H9 (cell line): ENCODE data around the gene JTB. TPM values are rescaled to one million over a fixed set of nuclear protein-coding genes. Genes with fewer than 3 reads are reported as not detected.

Source experiments
- DNase-seq: peaks from one replicate; pipeline ENCODE4 v3.0.0-alpha.2; 2017
- H2AFZ ChIP-seq: one replicate; pipeline ENCODE4 v1.6.1; 2013; ENCODE audit warnings: mild to moderate bottlenecking, low read length, control low read depth, moderate library complexity
- H2AK5ac ChIP-seq: 2 replicates; pipeline ENCODE4 v1.6.1; 2013; ENCODE audit warnings: low read length, control low read depth, mixed read lengths; ENCODE audit not compliant: insufficient read length
- H2BK120ac ChIP-seq: one replicate; pipeline ENCODE4 v1.6.1; 2013; ENCODE audit warnings: low read depth, mild to moderate bottlenecking, low read length, control low read depth, inconsistent platforms; ENCODE audit not compliant: poor library complexity, severe bottlenecking
- H2BK12ac ChIP-seq: 2 replicates; pipeline ENCODE4 v1.6.1; 2013; ENCODE audit warnings: low read length, control low read depth, mixed read lengths, low read depth; ENCODE audit not compliant: insufficient read length
- H2BK15ac ChIP-seq: 2 replicates; pipeline ENCODE4 v1.6.1; 2013; ENCODE audit warnings: low read depth, low read length, control low read depth
- H2BK20ac ChIP-seq: one replicate; pipeline ENCODE4 v1.6.1; 2013; ENCODE audit warnings: low read depth, mild to moderate bottlenecking, low read length, control low read depth, inconsistent platforms; ENCODE audit not compliant: poor library complexity, severe bottlenecking
- H2BK5ac ChIP-seq: 2 replicates; pipeline ENCODE4 v1.6.1; 2013; ENCODE audit warnings: low read length, control low read depth, mixed read lengths; ENCODE audit not compliant: insufficient read length
- H3K14ac ChIP-seq: 2 replicates; pipeline ENCODE4 v1.6.1; 2013; ENCODE audit warnings: low read length, control low read depth; ENCODE audit not compliant: insufficient read depth
- H3K18ac ChIP-seq: 2 replicates; pipeline ENCODE4 v1.6.1; 2013; ENCODE audit warnings: low read depth, mild to moderate bottlenecking, mixed read lengths, low read length, control low read depth; ENCODE audit not compliant: insufficient read length
- H3K23ac ChIP-seq: 2 replicates; pipeline ENCODE4 v1.6.1; 2013; ENCODE audit warnings: low read length, control low read depth, mixed read lengths, low read depth; ENCODE audit not compliant: insufficient read length
- H3K23me2 ChIP-seq: 2 replicates; pipeline ENCODE4 v1.6.1; 2013; ENCODE audit warnings: low read depth, mild to moderate bottlenecking, mixed read lengths, low read length, control low read depth; ENCODE audit not compliant: insufficient read length, poor library complexity, severe bottlenecking
- H3K27ac ChIP-seq: 2 replicates; pipeline ENCODE4 v1.5.1; 2013; ENCODE audit warnings: low read length, control low read depth, mixed read lengths, low read depth; ENCODE audit not compliant: insufficient read length
- H3K27me3 ChIP-seq: 2 replicates; pipeline ENCODE4 v1.6.1; 2013; ENCODE audit warnings: low read length, control low read depth, inconsistent platforms; ENCODE audit not compliant: insufficient read depth
- H3K4ac ChIP-seq: 2 replicates; pipeline ENCODE4 v1.6.1; 2013; ENCODE audit warnings: low read depth, mild to moderate bottlenecking, control low read depth, inconsistent platforms, low read length, moderate library complexity
- H3K4me1 ChIP-seq: 2 replicates; pipeline ENCODE4 v1.6.1; 2013; ENCODE audit warnings: low read length, control low read depth, inconsistent platforms; ENCODE audit not compliant: insufficient read depth
- H3K4me2 ChIP-seq: 2 replicates; pipeline ENCODE4 v1.6.1; 2013; ENCODE audit warnings: low read length, control low read depth, mixed read lengths; ENCODE audit not compliant: insufficient read length, insufficient read depth
- H3K56ac ChIP-seq: 2 replicates; pipeline ENCODE4 v1.6.1; 2013; ENCODE audit warnings: low read depth, mild to moderate bottlenecking, mixed read lengths, low read length, control low read depth; ENCODE audit not compliant: insufficient read length
- H3K79me1 ChIP-seq: 2 replicates; pipeline ENCODE4 v1.6.1; 2013; ENCODE audit warnings: low read depth, mild to moderate bottlenecking, moderate library complexity, low read length, control low read depth, inconsistent platforms; ENCODE audit not compliant: insufficient read depth, poor library complexity, severe bottlenecking
- H3K79me2 ChIP-seq: 2 replicates; pipeline ENCODE4 v1.6.1; 2013; ENCODE audit warnings: low read length, control low read depth, inconsistent platforms; ENCODE audit not compliant: insufficient read depth
- H3K9ac ChIP-seq: 2 replicates; pipeline ENCODE4 v1.6.1; 2013; ENCODE audit warnings: low read length, control low read depth, mixed read lengths; ENCODE audit not compliant: insufficient read length; ENCODE audit errors: extremely low read depth
- H3K9me3 ChIP-seq: one replicate; pipeline ENCODE4 v1.6.1; 2013; ENCODE audit warnings: low read depth, low read length, inconsistent platforms; ENCODE audit not compliant: control insufficient read depth
- H3T11ph ChIP-seq: one replicate; pipeline ENCODE4 v1.6.1; 2013; ENCODE audit warnings: mild to moderate bottlenecking, low read length, control low read depth, inconsistent platforms
- H4K20me1 ChIP-seq: one replicate; pipeline ENCODE4 v1.6.1; 2013; ENCODE audit not compliant: control insufficient read depth, insufficient read length, insufficient read depth
- H4K5ac ChIP-seq: 2 replicates; pipeline ENCODE4 v1.6.1; 2013; ENCODE audit warnings: low read depth, mild to moderate bottlenecking, mixed read lengths, low read length, control low read depth; ENCODE audit not compliant: insufficient read length
- H4K8ac ChIP-seq: replicated peaks from 2 replicates; pipeline ENCODE4 v1.6.1; 2013; ENCODE audit warnings: low read length, control low read depth, mixed read lengths, low read depth; ENCODE audit not compliant: insufficient read length
- H4K91ac ChIP-seq: 2 replicates; pipeline ENCODE4 v1.6.1; 2013; ENCODE audit warnings: low read depth, mild to moderate bottlenecking, moderate library complexity, mixed read lengths, low read length, control low read depth; ENCODE audit not compliant: insufficient read length
- H3K27ac Mint-ChIP-seq, 3 experiments: 2 replicates in 2 of 3; 3 replicates in 1 of 3; pipeline ENCODE4 v1.8.0; 2020 to 2021; ENCODE audit warnings: mixed read lengths in 3 of 3, mild to moderate bottlenecking in 1 of 3, moderate library complexity in 1 of 3
- H3K27me3 Mint-ChIP-seq: 2 replicates; pipeline ENCODE4 v1.8.0; 2021; ENCODE audit warnings: low read depth, mild to moderate bottlenecking, moderate library complexity, mixed read lengths
- H3K36me3 Mint-ChIP-seq, 3 experiments: 2 replicates in 2 of 3; 3 replicates in 1 of 3; pipeline ENCODE4 v1.8.0; 2020 to 2021; ENCODE audit warnings: low read depth in 3 of 3, mixed read lengths in 3 of 3; ENCODE audit not compliant: insufficient read depth in 1 of 3
- H3K4me1 Mint-ChIP-seq, 2 experiments: 2 replicates each; pipeline ENCODE4 v1.8.0; 2020; ENCODE audit warnings: mixed read lengths in 2 of 2
- H3K4me3 Mint-ChIP-seq, 2 experiments: 2 replicates in 1 of 2; 3 replicates in 1 of 2; pipeline ENCODE4 v1.8.0; 2020 to 2021; ENCODE audit warnings: mild to moderate bottlenecking in 2 of 2, mixed read lengths in 2 of 2, moderate library complexity in 1 of 2
- H3K9me3 Mint-ChIP-seq, 2 experiments: 2 replicates in 1 of 2; 3 replicates in 1 of 2; pipeline ENCODE4 v1.8.0; 2020; ENCODE audit warnings: mild to moderate bottlenecking in 2 of 2, mixed read lengths in 2 of 2, moderate library complexity in 1 of 2
- CTCF ChIP-seq: fragments of 200-600 bp; sonication (generic); conservative IDR thresholded peaks from 3 replicates; pipeline ENCODE4 v1.8.0; 2021; ENCODE audit warnings: antibody characterized with exemption, mild to moderate bottlenecking
- WGBS: extraction: QIAGEN DNeasy Blood & Tissue Kit; methylation state at CpG from one replicate; pipeline ENCODE4 v1.1.7; 2013; ENCODE audit warnings: missing lambda C conversion rate, low lambda C conversion rate, mixed read lengths; ENCODE audit not compliant: insufficient read length; ENCODE audit errors: extremely low coverage; 5-methylcytosine and 5-hydroxymethylcytosine counted together
- total RNA-seq: library from RNA; stranded (reverse); gene quantifications from 2 replicates; pipeline ENCODE4 v1.2.1, GENCODE V29; 2021

Gene JTB
- total RNA-seq, 1 experiment from 2014 or later: 85.4 TPM

- DNase-seq: no peak
- no peak overlapping the region for H4K91ac ChIP-seq
- peak overlapping the region; percentile 98 for H3K4me2 ChIP-seq
- no peak overlapping the region for H2BK20ac ChIP-seq
- H3K4me1 Mint-ChIP-seq: peaks cover 35 to 38% of the 10 kb centered on the region in 2 experiments
- no peak overlapping the region for H3K23ac ChIP-seq
- no peak overlapping the region for H3T11ph ChIP-seq
- peaks cover 37% of the 10 kb centered on the region for H3K79me2 ChIP-seq
- H4K20me1 ChIP-seq: no peaks in the 10 kb centered on the region
- H3K79me1 ChIP-seq: peaks cover 18% of the 10 kb centered on the region
- peak overlapping the region; percentile 23; the same call in 1 of the 2 replicates for H3K14ac ChIP-seq
- H3K9ac ChIP-seq: peak overlapping the region; percentile 93
- H3K4ac ChIP-seq: no peak overlapping the region
- no peak overlapping the region for H2BK120ac ChIP-seq
- no peak overlapping the region for H3K18ac ChIP-seq
- no peak overlapping the region for H4K5ac ChIP-seq
- peaks cover 12% of the 10 kb centered on the region for H3K23me2 ChIP-seq
- no peaks in the 10 kb centered on the region for H3K27me3 Mint-ChIP-seq
- no peaks in the 10 kb centered on the region for H3K9me3 Mint-ChIP-seq
- no peak overlapping the region for H3K27ac ChIP-seq
- H3K56ac ChIP-seq: no peak overlapping the region
- no peak overlapping the region for H4K8ac ChIP-seq
- no peak overlapping the region for H2BK15ac ChIP-seq
- peak overlapping the region; percentile 95 to 99 (median 99) for H3K27ac Mint-ChIP-seq
- H3K27me3 ChIP-seq: no peaks in the 10 kb centered on the region
- H3K4me1 ChIP-seq: no peaks in the 10 kb centered on the region
- peak overlapping the region; percentile 99 to 100 for H3K4me3 Mint-ChIP-seq
- no peak overlapping the region for H2BK5ac ChIP-seq
- no peak for TF ChIP-seq CTCF
- no peak overlapping the region for H2BK12ac ChIP-seq
- H2AFZ ChIP-seq: no peak overlapping the region
- H2AK5ac ChIP-seq: no peak overlapping the region
- H3K9me3 ChIP-seq: no peaks in the 10 kb centered on the region
- peaks cover 32 to 48% (median 34%) of the 10 kb centered on the region in 3 experiments for H3K36me3 Mint-ChIP-seq
- no CpG with 5 or more reads among the region's 6 CpGs for WGBS
Observed at GRCh38 chr1:153956997-153957715, 20.3 kb downstream of the JTB start.
